ENCODE measurements around the gene ADGRB3.

GRCh38 chr6:69162811-69163210, 527.7 kb downstream of the ADGRB3 start:
- TF ChIP-seq CTCF (IDR thresholded peaks at IDR 0.05) (no peak), POLR2AphosphoS5 (IDR thresholded peaks at IDR 0.05) (no peak), POLR2A (IDR thresholded peaks at IDR 0.05) (no peak), EP300 (IDR thresholded peaks at IDR 0.05) (no peak)

All from sigmoid colon (tissue), 4 donors.